ENCODE data around the gene CTTNBP2NL.
"Not testable (repeated sequence)": the region's sequence is repeated elsewhere in the genome, so short reads cannot be mapped to it uniquely, and the experiment has no call there.

Gene CTTNBP2NL

DNA sequence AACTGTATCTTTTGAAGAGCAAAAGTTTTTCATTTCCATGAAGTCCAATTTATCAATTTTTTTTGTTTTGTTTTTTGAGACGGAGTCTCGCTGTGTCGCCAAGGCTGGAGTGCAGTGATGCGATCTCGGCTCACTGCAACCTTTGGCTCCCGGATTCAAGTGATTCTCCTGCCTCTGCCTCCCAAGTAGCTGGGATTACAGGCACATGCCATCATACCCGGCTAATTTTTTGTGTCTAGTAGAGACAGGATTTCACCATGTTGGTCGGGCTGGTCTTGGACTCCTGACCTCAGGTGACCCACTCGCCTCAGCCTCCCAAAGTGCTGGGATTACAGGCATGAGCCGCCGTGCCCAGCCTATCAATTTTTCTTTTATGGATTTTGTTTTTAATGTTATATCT, 27.7 kb downstream of the CTTNBP2NL start:
- not testable (repeated sequence) for DNase-seq (ENCODE audit: low read depth)

DNA sequence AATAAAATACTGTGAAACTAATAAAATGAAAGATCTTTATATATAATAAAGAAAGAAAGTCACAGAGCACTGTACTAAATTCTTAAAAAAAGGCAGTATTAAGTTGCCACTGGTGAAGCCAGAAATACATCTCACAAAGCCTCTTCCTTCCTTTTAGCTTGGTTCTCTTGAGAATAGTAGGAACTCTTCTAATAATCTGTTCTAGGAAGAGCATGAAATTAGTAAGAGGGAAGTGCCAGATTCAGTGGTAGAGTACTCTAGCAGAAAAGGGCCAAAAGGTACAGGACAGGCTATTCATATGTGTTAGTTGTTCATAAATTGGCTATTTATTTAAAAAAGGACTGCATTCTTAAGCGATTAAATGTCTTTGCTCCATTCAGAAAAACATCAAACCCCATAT, 33.7 kb downstream of the CTTNBP2NL start:
- DNase-seq (ENCODE audit: low read depth), result no peak

DNA sequence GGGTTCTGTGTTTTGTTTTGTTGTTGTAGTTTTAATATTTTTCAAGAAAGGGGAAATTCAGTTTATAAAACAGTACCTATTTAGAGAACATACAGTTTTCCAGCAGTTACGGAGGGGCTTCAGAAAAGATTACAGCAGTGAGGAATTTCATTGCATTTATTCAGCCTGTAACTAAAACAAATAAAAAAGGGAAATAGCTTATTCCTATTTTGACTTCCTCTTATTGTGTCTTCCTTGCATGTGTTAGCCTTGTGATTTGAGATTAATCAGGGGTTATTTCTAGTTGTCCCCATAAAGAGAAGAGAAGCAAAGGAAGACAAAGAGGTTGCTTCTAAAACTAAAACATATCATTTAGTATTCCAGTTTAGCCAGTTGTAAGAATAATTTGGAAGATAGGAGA, 35.0 kb downstream of the CTTNBP2NL start:
- no peak for DNase-seq (ENCODE audit: low read depth)

DNA sequence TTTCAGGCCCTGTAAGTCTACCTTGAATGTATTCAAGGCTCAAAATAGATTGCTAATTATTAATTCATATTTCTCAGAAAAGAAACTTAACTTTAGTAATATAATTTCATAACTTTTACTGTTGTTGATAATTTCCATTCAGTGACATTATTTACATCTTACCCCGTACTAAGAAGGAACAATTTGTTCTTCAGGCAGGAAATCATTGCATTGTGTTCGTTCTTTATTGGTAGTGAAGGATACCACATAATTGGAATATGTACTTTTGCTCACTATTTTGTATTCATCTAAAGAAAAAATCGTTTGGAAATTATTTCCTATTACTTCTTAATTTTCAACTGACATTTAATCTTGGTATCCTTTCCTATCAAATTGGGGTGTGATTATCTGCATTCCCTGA, 39.4 kb downstream of the CTTNBP2NL start:
- no peak for DNase-seq (ENCODE audit: low read depth)

DNA sequence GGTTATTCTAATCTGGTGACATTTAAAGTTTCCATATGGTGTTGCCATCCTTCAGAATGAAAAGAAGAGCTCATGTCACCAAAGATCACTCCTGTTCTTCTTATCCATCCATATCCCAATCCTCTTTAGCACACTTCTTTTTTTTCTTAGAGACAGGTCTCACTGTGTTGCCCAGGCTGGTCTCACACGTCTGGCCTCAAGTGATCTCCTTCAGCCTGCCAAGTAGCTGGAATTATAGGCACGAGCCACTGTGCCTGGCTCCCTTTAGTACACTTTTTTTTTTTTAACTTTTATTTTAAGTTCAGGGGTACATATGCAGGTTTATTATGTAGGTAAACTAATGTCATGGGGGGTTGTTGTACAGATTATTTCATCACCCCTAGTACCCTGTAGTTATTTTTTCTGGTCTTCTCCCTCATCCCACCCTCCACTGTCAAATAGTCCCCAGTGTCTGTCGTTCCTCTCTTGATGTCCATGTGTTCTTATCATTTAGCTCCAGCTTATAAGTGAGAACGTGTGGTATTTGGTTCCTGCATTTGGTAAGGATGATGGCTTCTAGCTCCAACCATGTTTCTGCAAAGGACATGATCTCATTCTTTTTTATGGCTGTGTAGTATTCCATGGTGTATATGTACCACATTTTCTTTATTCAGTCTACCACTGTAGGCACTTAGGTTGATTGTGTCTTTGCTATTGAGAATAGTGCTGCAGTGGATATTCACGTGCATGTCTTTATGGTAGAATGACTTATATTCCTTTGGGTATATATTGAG, 40.6 kb downstream of the CTTNBP2NL start:
- no peak for DNase-seq (ENCODE audit: low read depth)

DNA sequence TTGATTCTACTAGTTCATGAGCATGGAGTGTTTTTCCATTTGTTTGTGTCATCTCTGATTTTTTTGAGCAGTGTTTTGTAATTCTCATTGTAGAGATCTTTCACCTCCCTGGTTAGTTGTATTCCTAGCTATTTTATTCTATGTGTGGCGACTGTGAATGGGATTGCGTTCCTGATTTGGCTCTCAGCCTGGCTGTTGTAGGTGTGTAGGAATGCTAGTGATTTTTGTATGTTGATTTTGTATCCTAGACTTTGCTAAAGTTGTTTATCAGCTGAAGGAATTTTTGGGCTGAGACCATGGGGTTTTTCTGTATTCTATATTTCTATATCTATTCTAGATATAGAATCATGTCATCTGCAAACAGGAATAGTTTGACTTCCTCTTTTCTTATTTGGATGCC, 42.1 kb downstream of the CTTNBP2NL start:
- DNase-seq (ENCODE audit: low read depth), result not testable (repeated sequence)

DNA sequence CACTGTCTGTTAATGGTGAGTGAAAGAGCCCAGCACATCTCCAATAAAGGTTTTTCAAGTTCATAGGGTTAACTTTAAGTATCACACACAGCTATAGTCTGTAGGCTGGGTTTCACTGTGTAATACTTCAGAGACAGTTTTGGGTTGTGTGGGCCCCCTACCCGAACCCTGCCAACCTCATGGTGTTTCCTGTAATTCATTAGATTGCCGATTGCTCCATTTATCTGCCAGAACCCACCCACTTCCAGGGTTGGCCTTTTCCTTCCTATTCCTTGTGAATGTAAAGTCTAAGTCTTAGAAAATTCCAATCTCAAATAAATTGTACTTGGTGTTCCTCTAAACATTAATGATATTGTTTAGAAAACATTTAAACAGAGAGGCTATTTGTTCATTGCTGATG, 43.6 kb downstream of the CTTNBP2NL start:
- no peak for DNase-seq (ENCODE audit: low read depth)

DNA sequence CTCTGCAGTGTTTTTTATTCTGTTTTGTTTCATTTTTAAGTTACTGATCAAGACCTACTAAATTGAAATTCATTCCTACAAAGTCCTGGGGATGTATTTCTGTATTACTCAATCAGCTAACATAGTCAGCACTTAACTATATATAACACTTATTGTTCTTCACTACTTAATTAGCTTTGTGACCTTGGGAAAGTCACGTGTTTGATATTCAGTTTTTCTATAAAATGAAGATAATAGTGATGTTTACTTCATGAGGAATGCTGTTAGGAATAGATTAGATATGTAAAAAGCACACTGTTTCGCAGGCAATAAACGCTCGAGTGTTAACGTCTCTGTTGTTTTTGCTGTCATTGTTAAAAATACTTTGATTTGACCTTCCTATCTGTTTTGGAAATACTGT, 44.6 kb downstream of the CTTNBP2NL start:
- no peak for DNase-seq (ENCODE audit: low read depth)

DNA sequence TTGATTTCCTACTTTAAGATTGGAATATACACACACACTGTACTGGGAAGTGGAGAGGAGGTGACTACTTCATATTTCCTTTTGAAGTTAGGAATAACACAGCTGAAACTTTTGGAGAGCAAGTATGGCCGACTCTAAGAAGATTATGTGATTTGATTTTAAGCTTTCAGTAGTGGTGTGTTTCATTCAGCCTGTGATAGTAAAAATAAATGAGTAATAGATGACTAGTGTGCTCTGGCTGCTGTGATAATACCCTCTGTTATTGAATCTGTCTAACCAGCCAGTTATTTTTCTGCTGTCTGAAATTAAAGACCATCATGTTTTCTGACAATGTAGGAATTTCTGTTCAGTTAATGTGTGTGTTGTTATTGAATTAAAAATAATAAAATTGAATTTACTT, 48.3 kb downstream of the CTTNBP2NL start:
- no peak for DNase-seq (ENCODE audit: low read depth)

DNA sequence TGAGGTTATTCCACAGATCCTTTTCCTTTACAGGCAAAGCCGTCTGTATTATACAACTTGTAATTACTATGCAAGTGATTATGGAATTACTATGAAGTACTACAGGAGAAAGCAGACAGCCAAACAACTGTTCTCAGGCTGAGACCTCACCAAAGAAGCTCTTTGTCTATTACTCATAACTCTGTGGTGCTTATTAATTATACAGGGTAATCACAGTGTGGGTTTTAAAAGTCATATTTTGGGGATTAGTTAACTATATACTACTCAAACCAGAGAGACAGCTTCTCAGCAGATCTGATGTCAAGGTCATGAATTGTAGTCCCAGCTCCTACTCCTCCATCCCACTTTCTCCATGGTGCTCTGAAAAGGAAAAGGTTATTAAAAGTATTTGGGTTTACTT, 49.6 kb downstream of the CTTNBP2NL start:
- DNase-seq (ENCODE audit: low read depth), result no peak

DNA sequence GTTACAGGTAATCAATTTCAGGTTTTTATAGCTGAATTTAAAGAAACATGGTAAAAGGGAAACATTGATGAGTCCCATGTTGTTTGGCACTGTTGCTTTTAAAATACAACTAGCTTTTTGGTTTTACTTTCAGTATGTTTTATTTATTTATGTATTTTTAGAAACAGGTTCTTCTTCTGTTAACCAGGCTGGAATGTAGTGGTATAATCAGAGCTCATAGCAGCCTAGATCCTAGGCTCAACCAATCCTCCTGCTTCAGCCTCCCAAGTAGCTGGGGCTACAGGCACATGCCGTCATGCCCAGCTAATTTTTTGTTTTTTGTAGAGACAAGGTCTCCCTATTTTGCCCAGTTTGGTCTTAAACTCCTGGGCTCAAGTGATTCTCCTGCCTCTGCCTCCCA, 50.4 kb downstream of the CTTNBP2NL start:
- DNase-seq (ENCODE audit: low read depth), result no peak

DNA sequence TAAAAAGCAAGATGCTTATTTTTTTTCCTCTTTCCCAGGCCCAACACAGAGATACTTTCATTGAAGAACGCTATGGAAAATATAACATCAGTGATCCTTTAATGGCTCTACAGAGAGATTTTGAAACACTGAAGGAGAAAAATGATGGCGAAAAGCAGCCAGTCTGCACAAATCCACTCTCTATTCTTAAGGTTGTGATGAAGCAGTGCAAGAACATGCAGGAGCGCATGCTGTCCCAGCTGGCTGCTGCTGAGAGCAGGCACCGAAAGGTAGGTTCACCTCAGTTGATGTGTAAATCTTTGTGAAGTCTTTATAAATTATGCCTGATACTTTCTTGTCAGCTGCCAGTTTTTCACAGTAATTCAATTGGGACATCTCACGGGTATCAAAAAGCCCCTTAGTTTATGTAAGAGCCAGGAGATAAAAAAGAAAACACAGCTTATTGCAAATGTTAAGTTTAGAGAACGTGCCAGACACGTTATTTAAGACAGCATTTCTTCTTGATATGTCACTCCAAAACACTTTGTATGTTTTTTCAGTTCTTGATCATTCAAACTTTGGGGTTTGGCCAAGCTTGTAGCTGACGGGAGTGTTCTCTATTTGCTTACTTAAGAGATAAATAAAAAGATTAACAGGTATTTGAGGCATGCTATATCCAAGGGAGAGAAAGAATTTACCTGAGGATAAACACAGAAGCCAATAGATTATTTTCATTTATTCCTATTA, 53.1 kb downstream of the CTTNBP2NL start:
- DNase-seq (ENCODE audit: low read depth), result no peak

DNA sequence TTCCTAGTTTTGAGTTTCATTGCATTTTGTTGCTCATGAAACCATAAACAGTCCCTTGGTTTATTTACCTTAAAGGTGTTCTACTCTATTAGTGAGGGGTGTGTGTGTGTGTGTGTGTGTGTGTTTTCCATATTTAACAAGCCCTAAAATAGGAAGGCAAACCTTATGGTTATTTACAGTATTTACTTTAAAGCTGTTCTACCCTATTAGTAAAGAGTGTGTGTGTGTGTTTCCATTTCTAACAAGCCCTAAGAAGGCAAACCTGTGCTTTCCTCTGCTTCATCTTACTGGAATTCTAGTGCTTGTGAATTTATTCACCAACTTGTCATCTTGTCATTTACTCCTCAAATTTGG, 53.6 kb downstream of the CTTNBP2NL start:
- DNase-seq (ENCODE audit: low read depth), result no peak

DNA sequence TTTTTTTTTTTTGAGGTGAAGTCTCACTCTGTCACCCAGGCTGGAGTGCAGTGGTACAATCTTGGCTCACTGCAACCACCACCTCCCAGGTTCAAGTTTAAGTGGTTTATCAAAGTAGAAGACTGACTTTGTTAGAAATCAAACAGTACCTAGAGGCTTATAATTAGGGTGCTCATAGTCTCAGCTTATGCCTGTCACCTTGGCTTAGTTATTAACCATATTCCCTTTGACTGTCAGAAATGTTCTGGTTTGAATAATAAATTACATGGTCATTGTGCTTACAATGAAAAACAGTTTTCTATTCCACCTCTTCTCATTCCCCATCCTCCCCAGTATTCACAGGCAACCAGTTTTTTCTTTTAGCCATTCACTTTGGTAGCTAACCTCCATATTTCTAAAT, 54.8 kb downstream of the CTTNBP2NL start:
- DNase-seq (ENCODE audit: low read depth), result no peak

DNA sequence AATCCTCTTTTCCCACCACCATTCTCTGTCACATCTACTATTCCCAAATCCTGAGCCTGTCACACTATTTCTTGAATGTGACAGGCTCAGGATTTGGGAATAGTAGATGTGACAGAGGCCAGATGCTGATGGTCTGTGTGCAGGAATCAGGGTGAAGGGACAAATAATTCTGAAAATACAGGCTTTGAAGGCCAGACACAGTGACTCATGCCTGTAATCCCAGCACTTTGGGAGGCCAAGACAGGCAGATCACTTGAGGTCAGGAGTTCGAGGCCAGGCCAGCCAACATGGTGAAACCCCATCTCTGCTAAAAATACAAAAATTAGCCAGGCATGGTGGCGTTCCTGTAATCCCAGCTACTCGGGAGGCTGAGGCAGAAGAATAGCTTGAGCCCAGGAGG, 55.3 kb downstream of the CTTNBP2NL start:
- not testable (repeated sequence) for DNase-seq (ENCODE audit: low read depth)

DNA sequence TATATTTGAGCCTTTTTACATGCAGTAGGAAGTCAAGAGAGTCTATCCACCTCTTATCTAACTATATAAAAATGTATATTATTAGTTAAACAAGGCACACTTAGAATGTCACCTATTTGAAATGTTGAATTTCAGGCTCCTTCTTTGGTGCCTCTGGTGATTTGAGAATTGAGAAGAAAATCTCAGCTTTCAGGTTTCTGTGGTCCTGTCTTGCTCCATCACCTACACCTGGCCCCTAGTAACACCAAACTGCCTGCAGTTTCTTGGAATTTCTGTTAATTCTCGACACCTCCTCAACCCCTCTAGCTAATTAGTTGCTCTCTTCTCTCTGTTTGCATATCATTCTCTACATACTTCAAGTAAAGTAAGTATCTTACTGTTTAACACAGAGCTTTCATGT, 57.9 kb downstream of the CTTNBP2NL start:
- no peak for DNase-seq (ENCODE audit: low read depth)

DNA sequence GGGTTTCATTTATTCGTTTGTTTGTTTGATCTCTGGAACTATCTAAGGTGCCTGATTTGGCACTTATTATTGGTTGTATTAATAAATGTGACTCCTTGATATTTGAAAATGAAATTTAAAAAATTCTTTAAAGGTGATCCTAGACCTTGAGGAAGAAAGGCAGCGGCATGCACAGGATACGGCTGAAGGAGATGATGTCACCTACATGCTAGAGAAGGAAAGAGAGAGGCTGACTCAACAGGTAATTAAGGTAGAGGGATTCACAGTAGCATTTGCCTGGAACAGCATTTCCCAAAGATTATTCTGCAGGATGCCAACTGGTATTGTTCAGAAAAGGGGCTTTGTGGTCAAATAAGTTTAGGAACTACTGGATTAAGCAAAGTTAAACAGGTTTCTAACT, 58.3 kb downstream of the CTTNBP2NL start:
- DNase-seq (ENCODE audit: low read depth), result no peak

DNA sequence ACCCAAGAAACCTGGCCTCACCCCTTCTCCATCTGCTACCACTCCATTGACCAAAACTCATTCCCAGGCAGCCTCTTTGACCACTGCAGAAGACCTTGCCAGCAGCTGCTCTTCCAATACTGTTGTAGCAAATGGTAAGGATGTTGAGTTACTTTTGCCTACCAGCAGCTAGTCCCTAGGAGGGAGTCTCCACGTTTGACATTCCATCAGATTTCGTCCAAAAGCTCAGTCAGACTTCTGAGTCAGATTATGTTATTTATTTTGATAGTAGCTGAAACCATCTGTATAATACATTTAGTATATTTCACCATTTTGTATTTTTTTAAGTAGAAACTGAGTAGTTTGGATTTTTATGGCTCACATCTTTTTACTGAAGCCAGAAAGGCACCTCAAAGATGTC, 61.2 kb downstream of the CTTNBP2NL start:
- no peak for DNase-seq (ENCODE audit: low read depth)

DNA sequence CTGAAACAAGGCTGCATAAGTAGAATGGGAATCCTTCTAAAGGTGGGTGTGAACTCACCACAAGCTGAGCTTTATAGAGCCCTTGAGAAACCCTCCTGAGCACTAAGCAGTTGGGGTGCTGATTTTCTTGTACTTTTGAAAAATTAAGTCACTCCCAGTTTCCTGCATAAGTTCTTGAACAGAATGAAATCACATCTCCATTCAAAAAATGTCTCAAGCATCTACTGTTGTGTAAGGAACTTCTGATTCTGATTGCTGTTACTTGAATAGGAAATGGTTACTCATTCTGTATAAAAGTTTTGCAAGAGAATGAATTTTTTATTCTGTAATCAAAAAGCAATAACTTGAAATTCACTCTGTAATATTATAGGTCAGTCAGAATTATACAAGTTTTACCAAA, 61.9 kb downstream of the CTTNBP2NL start:
- DNase-seq (ENCODE audit: low read depth), result no peak

DNA sequence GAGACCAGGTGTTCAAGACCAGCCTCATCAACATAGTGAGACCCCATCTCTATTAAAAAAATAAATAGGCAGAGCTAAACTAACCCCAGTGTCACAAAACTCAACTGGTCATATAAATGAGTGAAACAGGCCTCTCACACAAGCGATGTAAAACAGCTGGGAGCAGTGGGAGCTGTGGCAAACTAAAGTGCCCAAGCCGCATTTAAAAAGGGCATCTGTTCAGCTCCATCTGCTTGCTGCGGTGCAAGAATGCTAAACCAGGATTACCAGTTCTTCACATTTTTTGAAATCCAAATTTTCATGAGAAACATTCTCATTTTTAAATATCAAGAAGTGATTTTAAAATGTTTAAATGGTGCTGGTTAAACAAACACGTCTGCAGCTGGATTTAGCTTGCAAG, 62.7 kb downstream of the CTTNBP2NL start:
- no peak for DNase-seq (ENCODE audit: low read depth)

DNA sequence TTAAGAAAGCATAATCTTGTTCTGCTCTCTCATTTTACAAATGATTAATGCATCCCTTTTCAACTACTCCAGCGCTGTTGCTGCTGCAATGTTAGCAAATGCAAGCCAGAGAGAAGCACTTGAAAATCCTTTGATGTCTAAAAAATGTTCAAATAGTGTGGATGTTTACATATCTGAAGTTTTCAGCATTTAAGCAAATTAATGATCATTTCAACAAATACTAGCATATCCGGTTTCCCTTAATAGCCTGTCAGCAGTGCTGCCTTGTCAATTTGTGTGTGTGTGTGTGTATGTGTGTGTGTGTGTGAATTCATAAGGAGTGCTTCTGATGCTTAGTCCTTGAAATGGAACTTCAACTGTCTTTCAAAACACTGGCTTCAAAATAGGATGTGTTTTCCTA, 64.6 kb downstream of the CTTNBP2NL start:
- DNase-seq (ENCODE audit: low read depth), result no peak

DNA sequence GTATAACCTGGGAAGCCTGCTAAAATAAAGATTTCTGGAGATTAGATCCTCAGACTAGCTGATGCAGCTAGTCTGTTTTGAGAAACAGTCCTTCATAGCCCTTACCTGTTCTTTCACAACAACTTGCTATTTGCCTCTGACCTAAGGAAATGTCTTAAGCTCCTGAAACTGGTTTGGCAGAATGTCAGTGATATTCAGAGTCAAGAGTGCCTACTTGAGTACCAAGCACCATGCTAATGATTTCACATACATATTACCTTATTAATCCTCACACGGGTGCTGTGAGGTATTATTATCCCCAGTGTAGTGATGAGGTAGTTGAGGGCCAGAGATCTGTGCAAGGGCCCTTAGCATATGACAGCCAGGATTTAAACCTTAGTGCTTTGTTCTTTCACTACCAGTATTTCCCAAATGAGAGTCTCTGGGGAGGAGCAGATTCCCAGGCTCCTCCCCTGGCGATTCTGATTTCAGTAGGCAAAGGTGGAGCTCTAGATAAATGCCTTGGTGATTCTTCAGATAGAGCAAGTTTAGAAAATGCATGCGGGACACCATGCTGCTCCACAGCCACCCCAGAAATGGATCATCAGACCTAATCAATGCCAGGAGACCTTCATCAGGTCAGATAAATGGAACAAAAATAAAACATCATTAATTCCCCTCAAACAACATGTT, 65.3 kb downstream of the CTTNBP2NL start:
- no peak for DNase-seq (ENCODE audit: low read depth)

DNA sequence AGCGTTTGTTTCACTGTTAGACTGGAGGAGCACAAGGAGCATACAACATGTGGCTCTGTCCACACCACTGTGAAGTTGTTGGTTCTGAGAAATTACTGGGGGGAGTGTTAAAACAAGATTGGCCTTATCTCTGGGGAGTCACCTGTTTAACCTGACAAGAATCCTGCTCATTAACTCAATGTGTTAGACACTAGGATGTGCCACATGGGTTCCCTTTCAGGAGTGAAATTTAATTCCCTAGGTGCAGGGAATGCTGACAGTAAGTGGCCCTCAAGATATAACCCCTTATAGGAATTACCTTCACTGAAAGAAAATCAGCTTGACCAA, 66.9 kb downstream of the CTTNBP2NL start:
- no peak for DNase-seq (ENCODE audit: low read depth)

DNA sequence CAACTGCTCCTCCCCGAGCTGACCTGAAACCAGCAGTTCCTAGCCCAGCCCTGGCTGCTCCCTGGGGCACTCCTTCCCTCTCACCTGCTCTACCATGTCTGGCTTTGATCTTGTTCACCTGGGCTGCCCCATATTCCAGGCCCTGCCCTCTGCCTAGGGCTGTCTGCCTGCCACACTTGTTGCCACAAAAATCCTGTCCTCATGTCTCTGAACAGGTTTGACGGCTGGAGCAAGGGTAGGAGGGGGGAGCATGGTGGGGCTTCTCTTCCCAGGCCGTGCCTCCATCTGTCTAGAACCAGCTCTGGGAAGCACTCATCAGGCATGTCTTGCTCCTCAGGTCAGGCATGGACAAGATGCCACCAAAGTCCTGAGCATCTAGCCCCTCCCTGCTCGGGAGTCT, 68.5 kb downstream of the CTTNBP2NL start:
- DNase-seq (ENCODE audit: low read depth), result no peak
